HepG2 (cell line): ENCODE measurements around the gene CFAP221. TPM values are rescaled to one million over a fixed set of nuclear protein-coding genes. Genes with fewer than 3 reads are reported as not detected.
A peak's percentile ranks its signal among the peaks of the same experiment; 100 is the strongest.

Experiments
- CCAR2 ChIP-seq: fragments of 200-400 bp; formaldehyde crosslinking; optimal IDR thresholded peaks from 2 replicates; pipeline ENCODE3; 2018; ENCODE audit warnings: low read depth, mild to moderate bottlenecking, low read length, moderate library complexity
- DMAP1 ChIP-seq: IDR thresholded peaks from 2 replicates; pipeline ENCODE4 v1.6.1; 2016
- IRF2 ChIP-seq: IDR thresholded peaks from 2 replicates; pipeline ENCODE4 v1.6.1; 2018; ENCODE audit warnings: missing genetic modification reagents, missing compliant biosample characterization
- MED8 ChIP-seq: sonication (generic); formaldehyde crosslinking; IDR thresholded peaks from 2 replicates; pipeline ENCODE4 v1.8.1; 2023; ENCODE audit warnings: mild to moderate bottlenecking, missing genetic modification reagents; ENCODE audit not compliant: insufficient replicate concordance
- NFATC3 ChIP-seq: sonication (generic); formaldehyde crosslinking; IDR thresholded peaks from 2 replicates; pipeline ENCODE4 v1.5.1; 2020; ENCODE audit warnings: mild to moderate bottlenecking, missing genetic modification reagents
- ZNF276 ChIP-seq: sonication (generic); formaldehyde crosslinking; IDR thresholded peaks from 2 replicates; pipeline ENCODE4 v1.4.0; 2020; ENCODE audit warnings: mild to moderate bottlenecking, low read depth, missing genetic modification reagents
- ZNF281 ChIP-seq: sonication (generic); formaldehyde crosslinking; IDR thresholded peaks from 2 replicates; pipeline ENCODE4 v1.4.0; 2020; ENCODE audit warnings: missing genetic modification reagents, borderline replicate concordance
- ZNF350 ChIP-seq: sonication (generic); formaldehyde crosslinking; IDR thresholded peaks from 2 replicates; pipeline ENCODE4 v1.4.0; 2020; ENCODE audit warnings: mild to moderate bottlenecking, low read depth, missing genetic modification reagents, borderline replicate concordance
- ZNF382 ChIP-seq: sonication (generic); formaldehyde crosslinking; IDR thresholded peaks from 2 replicates; pipeline ENCODE4 v1.5.0; 2020; ENCODE audit warnings: missing genetic modification reagents, mild to moderate bottlenecking, borderline replicate concordance
- ZNF816 ChIP-seq: sonication (generic); formaldehyde crosslinking; IDR thresholded peaks from 2 replicates; pipeline ENCODE4 v1.8.0; 2022; ENCODE audit warnings: missing genetic modification reagents, mild to moderate bottlenecking, borderline replicate concordance
- polyA plus RNA-seq, 8 experiments: library from polyadenylated mRNA; depleted of rRNA in 3 of 8; stranded (reverse) in 7 of 8; unstranded in 1 of 8; fragments of >200 nt; fragmentation: Illumina TruSeq in 4 of 8; extraction: Trizol in 4 of 8; gene quantifications; 2 replicates each; pipeline versions ENCODE4 v1.2.1 to v1.2.3, GENCODE V29; 2011 to 2016; ENCODE audit warnings: low read depth in 4 of 8, missing spikeins in 1 of 8, mixed read lengths in 1 of 8; ENCODE audit not compliant: insufficient read depth in 1 of 8
- total RNA-seq, 5 experiments: library from RNA; depleted of rRNA; stranded (reverse); fragments of >200 nt; fragmentation: Illumina TruSeq; extraction: Trizol; gene quantifications; 2 replicates each; pipeline ENCODE4 v1.2.3, GENCODE V29; 2016; ENCODE audit warnings: low read depth in 1 of 5
- TF ChIP-seq, protein P1 (sequence below): sonication (generic); formaldehyde crosslinking; IDR thresholded peaks from 2 replicates; pipeline ENCODE4 v1.5.0; 2020; ENCODE audit warnings: mild to moderate bottlenecking, missing genetic modification reagents
- TF ChIP-seq, protein P2 (sequence below), 2 experiments: fragments of 450-650 bp in 1 of 2; sonication (generic) in 1 of 2; formaldehyde crosslinking in 1 of 2; IDR thresholded peaks; 2 replicates each; pipeline versions ENCODE4 v1.6.1 to v1.8.0; 2016 to 2022; ENCODE audit warnings: antibody characterized with exemption in 1 of 2, mild to moderate bottlenecking in 1 of 2, missing genetic modification reagents in 1 of 2

CFAP221 gene
- total and polyA plus RNA-seq, 2 of the 13 experiments (the other 11 are each of a cell fraction or from before 2014, with no cell fraction given), result not detected

GRCh38 chr2:119678021-119678656, 133.9 kb downstream of the CFAP221 start (continued):
- TF ChIP-seq, protein P1, sequence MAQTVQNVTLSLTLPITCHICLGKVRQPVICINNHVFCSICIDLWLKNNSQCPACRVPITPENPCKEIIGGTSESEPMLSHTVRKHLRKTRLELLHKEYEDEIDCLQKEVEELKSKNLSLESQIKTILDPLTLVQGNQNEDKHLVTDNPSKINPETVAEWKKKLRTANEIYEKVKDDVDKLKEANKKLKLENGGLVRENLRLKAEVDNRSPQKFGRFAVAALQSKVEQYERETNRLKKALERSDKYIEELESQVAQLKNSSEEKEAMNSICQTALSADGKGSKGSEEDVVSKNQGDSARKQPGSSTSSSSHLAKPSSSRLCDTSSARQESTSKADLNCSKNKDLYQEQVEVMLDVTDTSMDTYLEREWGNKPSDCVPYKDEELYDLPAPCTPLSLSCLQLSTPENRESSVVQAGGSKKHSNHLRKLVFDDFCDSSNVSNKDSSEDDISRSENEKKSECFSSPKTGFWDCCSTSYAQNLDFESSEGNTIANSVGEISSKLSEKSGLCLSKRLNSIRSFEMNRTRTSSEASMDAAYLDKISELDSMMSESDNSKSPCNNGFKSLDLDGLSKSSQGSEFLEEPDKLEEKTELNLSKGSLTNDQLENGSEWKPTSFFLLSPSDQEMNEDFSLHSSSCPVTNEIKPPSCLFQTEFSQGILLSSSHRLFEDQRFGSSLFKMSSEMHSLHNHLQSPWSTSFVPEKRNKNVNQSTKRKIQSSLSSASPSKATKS (CRISPR knock-in tag), result no peak
- no peak for TF ChIP-seq ZNF281 (CRISPR knock-in tag)
- TF ChIP-seq CCAR2, result no peak
- no peak for TF ChIP-seq ZNF276 (CRISPR knock-in tag)
- no peak for TF ChIP-seq ZNF816 (CRISPR knock-in tag)
- no peak for TF ChIP-seq MED8 (CRISPR knock-in tag)
- TF ChIP-seq IRF2 (CRISPR knock-in tag), result no peak
- TF ChIP-seq, protein P2, sequence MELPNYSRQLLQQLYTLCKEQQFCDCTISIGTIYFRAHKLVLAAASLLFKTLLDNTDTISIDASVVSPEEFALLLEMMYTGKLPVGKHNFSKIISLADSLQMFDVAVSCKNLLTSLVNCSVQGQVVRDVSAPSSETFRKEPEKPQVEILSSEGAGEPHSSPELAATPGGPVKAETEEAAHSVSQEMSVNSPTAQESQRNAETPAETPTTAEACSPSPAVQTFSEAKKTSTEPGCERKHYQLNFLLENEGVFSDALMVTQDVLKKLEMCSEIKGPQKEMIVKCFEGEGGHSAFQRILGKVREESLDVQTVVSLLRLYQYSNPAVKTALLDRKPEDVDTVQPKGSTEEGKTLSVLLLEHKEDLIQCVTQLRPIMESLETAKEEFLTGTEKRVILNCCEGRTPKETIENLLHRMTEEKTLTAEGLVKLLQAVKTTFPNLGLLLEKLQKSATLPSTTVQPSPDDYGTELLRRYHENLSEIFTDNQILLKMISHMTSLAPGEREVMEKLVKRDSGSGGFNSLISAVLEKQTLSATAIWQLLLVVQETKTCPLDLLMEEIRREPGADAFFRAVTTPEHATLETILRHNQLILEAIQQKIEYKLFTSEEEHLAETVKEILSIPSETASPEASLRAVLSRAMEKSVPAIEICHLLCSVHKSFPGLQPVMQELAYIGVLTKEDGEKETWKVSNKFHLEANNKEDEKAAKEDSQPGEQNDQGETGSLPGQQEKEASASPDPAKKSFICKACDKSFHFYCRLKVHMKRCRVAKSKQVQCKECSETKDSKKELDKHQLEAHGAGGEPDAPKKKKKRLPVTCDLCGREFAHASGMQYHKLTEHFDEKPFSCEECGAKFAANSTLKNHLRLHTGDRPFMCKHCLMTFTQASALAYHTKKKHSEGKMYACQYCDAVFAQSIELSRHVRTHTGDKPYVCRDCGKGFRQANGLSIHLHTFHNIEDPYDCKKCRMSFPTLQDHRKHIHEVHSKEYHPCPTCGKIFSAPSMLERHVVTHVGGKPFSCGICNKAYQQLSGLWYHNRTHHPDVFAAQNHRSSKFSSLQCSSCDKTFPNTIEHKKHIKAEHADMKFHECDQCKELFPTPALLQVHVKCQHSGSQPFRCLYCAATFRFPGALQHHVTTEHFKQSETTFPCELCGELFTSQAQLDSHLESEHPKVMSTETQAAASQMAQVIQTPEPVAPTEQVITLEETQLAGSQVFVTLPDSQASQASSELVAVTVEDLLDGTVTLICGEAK (IDR thresholded peaks at IDR 0.05), result peak; percentile 95
- TF ChIP-seq, protein P2 (CRISPR knock-in tag; IDR thresholded peaks at IDR 0.05), result peak; percentile 100
- TF ChIP-seq ZNF382 (CRISPR knock-in tag), result no peak
- no peak for TF ChIP-seq NFATC3
- TF ChIP-seq DMAP1 (CRISPR knock-in tag), result 0 out of 2 replicates have a peak, but pooled peaks have one; percentile 25
- TF ChIP-seq ZNF350 (CRISPR knock-in tag), result no peak; the same call in 1 of the 2 replicates
